ENCODE results near the gene TUBA4B.
"Not testable (repeated sequence)": the region's sequence is repeated elsewhere in the genome, so short reads cannot be mapped to it uniquely, and the experiment has no call there.

TUBA4B gene

DNA sequence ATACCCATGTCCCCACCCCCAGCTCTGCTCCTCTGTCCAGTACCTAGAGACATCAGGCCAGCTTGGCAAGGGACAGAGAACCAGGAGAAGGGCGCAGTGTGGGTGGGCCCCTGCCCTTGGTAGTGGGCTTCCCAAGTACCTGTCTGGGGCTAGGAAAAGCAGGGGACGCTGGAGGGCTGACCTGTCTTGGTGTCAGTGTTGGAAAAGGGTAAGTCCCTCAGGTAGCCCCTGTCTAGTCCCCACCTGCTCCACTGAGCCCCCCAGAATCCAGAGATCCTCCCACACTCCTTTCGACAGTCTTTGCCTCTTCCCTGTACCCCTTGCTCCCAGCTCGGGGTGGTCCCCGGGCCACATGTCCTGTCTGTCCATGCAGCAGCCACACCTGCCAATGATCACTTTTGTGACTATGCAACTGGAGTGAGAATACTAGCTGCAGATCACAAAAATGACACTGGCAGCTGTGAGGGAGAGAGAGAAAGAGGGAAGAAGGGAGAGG, 40.7 kb downstream of the TUBA4B start:
- DNase-seq = no peak

DNA sequence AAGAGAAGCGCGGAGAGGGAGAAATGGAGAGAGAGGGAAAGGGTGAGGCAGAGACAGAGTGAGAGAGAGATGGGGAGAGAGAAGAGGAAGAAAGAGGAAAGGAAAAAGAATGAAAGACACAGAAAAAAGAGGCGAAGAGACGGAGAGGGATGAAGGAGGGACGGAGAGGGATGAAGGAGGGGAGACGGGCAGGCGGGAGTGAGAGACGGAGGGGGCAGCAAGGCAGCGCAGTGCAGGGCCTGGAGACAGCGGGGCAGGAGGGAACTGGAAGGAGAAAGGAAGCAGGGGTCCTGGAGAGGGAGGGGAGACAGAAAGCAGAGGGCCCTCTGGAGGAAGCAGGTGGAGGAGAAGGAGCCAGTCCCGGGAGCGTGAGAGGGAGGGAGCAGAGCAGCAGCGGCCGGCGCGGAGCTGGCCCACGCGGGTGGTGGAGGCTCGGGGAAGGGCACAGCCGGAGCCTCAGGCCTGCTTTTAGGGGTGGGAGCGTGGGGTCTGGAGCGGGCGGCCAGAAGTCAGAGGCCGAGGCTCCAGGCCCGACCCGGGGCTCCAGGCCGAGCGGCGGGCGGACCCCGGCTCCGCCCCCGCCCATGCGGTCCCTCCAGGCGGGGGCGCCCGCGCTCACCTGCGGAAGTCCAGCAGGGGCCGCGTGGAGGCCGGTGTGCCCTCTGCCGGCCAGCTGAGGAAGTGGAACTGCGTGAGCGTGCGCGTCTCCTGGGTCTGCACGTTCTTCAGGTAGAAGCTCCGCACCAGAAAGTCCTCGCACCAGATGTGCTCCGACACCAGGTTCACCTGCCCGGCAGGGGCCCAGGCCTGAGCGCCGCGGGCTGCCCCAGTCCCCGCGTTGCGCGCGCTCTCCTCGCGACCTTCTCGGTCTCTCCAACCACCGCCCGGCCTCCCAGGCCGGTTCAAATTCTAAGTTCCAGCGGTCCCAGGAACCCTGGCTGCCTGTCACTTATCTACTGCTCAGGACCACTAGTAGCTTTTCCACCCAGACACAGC, 41.6 kb downstream of the TUBA4B start:
- no peak for DNase-seq

DNA sequence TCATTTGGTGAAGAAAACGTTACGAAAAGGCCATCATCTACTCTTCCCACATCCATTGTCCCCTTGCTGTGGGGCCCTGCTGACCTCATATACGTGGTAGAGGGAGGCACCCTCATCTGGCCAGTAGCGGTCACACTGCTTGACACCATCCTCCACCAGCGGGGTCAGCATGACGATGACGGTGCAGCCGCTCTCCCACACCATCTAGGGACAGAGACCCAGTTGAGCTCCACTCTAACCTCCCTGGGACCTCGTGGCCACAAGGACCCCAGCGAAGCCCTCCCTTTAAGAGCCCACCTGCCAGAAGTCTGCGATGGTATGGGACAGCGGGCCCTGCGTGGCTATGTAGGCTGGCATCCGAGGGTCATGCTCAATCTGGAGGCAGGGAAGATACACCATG, 43.1 kb downstream of the TUBA4B start:
- no peak for DNase-seq

DNA sequence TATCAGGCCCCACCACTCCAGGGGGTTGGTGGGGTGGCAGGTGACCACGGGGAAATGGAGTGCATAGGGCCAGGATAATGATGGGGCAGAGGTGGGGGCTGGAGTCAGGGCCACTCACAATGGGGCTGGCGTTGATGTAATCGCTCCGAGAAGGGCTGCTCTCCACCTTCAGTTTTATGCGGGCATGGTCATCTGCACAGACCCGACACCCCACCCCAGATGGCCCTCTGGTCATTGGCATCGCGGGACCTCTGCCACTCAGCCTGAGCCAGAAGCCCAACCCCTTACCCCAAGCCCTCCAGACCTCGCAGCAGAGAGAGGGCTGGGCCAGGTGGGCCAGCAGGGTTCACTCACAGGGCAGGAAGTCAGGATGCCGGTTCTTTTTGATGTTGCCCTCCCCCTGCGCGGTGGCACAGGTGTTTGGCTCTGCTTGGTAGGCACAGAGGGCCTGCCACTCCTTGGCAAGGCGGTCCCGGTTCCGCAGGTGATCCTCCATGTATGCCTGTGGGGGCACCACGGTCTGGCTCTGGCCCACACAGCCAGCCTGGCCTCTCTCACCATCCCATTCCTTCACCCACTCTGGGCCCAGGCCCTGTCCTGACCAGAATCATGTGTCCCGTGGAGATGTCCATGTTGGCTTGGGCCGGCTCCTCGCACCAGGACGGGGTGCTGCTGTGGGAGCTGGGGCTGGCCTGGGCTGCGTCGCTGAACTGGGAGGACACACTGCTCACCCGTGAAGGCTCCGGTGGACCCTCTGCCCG, 43.8 kb downstream of the TUBA4B start:
- DNase-seq = no peak

DNA sequence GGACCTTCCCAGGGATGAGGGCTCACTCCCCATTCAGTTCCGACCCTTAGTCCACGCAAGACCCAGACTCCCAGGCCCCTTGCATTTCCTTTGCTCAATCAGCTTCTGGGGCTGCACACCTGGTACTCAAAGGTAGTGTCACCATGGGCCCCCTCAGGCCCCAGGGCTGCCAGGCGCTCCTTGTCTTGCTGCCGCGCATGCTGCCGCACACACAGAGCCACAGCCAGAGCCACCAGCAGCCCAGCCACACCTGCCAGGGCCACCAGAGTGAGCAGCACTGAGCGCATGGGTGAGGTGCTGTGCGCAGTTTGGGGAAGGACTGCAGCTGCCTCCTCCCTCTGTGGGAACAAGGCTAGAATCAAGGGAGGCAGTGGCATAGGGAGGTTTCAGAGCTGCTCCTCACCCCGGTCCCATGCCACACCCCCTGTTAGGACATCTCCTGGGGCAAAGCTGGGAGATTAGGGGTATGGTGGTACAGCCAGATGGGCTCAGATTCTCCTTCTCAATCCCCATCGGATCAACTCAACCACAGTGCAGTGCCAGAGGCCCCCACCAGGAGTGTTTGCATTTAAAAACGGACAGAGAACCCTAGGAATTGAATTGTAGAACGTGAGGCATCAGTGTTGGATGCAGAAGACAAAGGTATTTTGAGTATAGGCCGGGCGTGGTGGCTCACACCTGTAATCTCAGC, 44.9 kb downstream of the TUBA4B start:
- DNase-seq = no peak

DNA sequence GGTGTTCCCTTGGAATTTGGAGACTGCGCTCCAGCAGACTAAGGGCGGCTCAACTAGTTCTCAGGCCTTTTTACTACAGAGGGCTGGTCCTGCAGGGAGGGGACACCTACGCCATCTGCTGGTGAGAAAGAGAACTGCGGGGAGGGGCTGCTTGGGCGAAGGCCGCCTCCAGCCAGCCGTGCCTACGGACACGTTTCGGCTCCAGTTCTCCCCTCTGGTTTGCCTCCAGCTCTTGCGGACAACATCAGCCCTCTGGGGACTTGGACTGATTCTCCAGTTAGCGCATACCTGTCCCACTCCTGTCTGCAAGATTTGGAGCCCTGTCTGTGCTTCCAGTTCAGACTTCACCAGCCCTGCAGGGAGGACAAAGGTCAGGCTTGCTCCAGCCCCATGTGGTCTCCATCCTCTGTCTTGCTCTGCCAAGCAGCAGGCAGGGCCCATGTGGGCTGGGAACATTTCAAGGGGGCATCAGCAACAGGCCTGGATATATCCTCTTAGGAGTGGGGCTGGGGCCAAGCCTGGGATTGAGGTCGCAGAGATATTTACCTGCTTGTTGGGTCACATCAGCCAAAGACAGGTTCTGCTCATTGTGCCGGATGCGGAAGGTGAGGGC, 45.8 kb downstream of the TUBA4B start:
- no peak for DNase-seq

DNA sequence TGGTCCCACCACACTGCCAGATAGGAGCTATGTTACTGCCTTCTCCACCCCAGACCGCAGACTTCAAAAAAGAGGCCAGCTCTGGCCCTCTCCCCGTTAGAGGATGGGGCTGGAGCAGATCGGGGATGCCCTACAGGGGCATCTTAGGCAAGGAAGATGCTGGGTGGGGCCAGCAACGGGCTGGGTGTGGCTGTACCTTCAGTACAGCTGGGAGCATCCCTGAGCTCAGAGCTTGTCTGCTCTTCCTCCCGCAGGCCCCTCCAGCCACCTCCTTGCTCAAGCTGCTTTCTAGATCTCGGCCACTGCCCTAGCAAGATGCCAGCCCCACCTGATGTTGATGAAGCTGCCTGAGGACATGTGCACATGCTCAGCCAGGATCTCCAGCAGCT, 46.3 kb downstream of the TUBA4B start:
- no peak for DNase-seq

DNA sequence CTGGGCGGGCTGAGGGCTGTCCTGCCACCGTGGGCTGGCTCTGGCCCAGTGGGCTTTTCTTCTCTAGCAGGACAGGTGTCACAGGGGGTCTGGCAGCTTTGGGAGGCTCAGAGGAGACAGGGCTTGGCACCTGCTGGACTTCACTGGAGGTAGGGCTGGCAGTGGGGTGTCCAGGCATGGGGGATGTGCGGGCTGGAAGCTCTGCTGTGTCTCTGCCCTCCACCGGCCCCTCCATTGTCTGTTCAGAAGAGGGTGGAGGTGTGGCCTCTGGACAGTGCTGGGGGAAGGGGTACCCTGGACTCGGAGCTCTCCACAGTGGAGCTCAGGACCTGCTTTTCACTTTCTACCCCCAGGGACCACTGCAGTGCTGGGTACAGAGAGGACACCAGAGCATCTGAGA, 47.0 kb downstream of the TUBA4B start:
- no peak for DNase-seq

DNA sequence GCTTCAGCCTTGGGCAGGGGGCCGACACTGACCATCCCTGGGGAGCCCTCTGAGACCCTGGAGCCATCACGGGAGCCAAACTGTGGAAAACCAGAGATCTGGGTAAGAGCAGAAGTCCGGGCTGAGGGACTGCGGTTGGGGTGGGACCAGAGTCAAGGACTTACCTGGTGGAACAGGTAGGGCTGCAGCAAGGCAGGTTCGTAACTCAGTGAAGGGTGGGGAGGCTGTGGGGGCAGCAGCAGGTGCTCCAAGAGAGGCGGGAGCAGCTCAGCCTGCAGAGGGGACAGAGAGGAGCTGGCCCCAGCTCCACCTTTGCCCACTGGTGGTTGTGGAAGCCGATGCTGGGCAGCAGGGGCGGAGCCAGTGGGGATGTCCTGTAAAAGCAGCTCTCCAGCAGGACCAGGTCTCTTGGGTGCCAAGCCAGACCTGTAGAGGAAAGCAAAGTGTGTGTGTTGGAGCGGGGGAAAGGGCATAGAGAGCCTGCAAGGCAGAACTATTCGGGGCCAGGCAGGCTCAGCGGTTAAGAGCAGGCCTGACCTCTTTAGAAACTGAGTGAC, 49.4 kb downstream of the TUBA4B start:
- DNase-seq = no peak

DNA sequence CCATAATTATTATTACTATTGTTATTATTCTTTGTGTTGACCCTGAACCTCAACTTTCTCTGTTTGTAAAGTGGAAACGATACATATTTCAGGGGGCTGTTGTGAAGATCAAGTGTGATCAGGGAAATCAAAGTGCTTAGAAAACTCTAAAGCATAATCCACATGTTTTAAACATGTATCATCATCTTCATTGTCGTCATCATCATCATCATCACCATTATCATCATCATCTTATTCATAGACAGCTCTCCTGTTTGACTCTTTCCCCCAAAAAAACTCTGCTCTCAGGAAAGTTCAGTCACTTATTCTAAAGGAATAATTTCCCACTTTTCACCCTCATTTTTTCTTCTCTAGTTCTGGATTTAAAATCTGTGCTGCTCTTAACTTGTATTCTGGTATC, 51.2 kb downstream of the TUBA4B start:
- DNase-seq = no peak

DNA sequence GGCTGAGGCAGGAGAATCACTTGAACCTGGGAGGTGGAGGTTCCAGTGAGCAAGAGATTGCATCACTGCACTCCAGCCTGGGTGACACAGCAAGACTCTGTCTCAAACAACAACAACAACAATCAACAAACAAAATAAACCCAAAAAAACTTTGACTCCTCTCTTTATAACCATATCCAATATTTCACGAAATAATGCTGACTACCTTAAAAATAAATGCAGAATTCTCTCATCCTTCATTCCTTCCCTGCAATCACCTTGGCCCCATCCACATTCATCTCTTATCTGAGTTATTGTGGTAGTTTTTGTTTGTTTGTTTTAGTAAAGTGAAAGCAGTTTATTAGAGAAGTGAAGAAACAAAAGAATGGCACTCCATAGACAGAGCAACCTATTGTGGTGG, 53.0 kb downstream of the TUBA4B start:
- DNase-seq = no peak

DNA sequence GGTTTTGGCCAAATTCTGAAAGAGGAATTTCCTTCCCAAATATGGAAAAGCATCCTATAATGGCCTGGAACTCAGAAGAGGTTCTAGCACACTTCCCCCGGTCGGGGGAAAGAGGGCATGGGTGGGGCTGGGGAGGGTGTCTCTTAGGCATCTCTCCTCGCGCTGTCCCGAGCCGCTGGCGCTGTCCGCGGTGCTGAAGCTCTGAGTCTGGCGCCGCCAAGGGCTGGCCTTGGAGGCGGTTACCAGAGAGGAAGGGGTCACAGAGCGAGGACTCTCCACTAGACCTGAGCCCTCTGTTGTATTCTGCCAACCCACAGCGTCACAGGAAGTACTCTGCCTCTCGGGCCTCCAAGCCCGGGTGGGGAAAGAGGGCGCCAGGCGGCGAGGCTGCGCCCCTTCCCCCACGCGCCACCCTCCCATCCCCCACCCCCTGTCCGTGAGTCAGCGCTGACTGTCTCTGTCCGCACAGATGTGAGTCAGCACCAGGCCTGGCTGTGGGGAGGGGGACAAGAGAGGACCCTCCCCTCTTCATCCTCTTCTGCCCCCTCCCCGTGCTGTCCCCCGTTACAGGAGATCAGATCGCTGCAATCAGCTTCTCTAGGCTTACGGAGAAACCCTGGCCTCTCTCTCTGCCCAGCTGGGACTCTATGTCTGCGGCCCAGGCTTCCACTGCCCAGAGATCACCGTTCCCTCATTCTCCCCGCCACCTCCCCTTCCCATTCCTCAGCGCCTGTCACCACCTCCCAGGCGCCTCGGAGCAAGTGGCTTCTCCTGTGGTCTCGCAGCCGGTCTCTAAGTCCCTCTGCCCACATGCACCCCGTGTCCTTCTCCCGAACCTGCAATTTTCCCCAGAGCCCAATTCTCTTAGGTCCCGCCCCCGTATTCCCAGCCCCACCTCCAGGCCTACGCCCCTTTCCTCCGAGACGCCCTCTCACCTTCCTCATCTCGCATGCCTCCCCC, 55.4 kb downstream of the TUBA4B start:
- no peak for DNase-seq

DNA sequence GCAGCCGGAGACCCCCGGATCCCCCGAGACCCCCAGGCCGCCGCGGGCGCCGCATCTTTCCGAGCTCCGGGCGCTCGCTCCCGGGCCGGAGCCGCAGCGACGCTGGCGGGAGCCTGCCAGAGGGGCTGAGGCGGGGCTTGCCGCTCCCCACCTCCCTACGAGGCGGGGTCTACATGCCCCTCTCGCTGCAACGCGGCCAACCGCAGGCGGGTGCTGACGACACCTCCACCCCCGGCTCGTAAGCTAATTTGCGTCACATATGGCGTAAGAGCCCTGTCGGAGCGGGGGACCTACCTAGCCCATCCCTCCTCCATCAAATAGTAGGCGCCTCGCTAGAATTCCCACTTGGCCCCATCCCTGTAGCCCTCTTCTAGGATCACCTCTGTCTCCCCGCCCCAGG, 56.2 kb downstream of the TUBA4B start, which contains the start of gene PTPRN:
PTPRN (minus strand) TSS at position 124 of the 400 bp plus-strand sequence; CDS start at position 55, 69 bp downstream.
- DNase-seq = peak; percentile 42

DNA sequence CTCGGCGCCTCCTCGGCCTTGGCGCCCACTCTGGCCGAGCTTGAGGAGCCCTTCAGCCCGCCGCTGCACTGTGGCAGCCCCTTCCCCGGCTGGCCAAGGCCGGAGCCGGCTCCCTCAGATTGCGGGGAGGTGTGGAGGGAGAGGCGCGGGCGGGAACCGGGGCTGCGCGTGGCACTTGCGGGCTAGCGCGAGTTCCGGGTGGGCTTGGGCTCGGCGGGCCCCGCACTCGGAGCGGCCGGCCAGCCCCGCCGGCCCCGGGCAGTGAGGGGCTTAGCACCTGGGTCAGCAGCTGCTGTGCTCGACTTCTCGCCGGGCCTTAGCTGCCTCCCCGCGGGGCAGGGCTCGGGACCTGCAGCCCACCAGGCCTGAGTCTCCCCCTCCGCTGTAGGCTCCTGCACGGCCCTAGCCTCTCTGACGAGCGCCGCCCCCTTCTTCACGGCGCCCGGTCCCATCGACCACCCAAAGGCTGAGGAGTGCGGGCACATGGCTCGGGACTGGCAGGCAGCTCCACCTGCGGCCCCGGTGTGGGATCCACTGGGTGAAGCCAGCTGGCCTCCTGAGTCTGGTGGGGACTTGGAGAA, 59.7 kb downstream of the TUBA4B start:
- DNase-seq = not testable (repeated sequence)

DNA sequence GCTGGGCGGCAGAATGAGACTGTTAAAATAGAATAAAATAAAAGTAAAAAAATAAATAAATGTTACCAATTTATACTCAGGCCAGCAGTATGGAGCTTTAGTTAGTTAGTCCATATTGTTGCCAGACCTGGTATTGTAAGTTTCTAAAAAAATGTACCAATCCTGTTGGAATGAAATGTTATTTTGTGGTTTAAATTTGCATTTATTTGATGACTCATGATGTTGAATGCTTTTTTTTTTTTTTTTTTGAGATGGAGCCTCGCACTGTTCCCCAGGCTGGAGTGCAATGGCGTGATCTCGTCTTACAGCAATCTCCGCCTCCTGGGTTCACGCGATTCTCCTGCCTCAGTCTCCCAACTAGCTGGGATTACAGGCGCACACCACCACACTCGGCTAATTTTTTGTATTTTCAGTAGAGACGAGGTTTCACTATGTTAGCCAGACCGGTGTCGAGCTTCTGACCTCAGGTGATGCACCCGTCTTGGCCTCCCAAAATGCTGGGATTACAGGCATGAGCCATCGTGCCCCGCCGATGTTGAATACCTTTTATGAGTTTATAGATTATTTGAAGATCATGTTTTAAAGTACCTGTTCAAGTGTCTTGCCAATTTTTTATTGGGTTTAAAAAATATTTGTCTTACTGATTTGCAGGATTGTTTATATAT, 61.9 kb downstream of the TUBA4B start:
- no peak for DNase-seq

Measured in NCI-H1436 treated with DMSO at 0.1 percent for 48 hours (cell line).